Measurements from ENCODE around the gene ADGRV1.

ADGRV1 gene

GRCh38 chr5:90967443-90967842 lies 408.8 kb downstream of the ADGRV1 start:
- POLR2A ChIA-PET = no interaction called here
- CTCF ChIA-PET = interaction anchor here (0.7 to 2.3 kb wide), 2 partner anchors 35 to 533 kb away, joined by 4 to 5 read pairs; no protein-coding TSS in a partner anchor
- H3K27ac ChIP-seq (ENCODE audit: extremely low read depth, low read depth, low read length) = no peak overlapping the region
- H3K4me1 ChIP-seq (ENCODE audit: control insufficient read depth, insufficient read depth, low read length) = no peaks in the 10 kb centered on the region
- H3K4me3 ChIP-seq (ENCODE audit: low read depth, low read length) = no peak overlapping the region
- no peaks in the 10 kb centered on the region for H3K9me3 ChIP-seq (ENCODE audit: control insufficient read depth, insufficient read depth, low read depth, low read length)
- TF ChIP-seq ZNF677 (tag by site-specific recombination; IDR thresholded peaks at IDR 0.05) (no peak), ZNF654 (tag by site-specific recombination; IDR thresholded peaks at IDR 0.05; ENCODE audit: low read depth) (no peak), ZNF335 (tag by site-specific recombination; conservative IDR thresholded peaks at IDR 0.05) (no peak), ZNF146 (tag by site-specific recombination; IDR thresholded peaks at IDR 0.05) (no peak), CTCF (tag by site-specific recombination; IDR thresholded peaks at IDR 0.05) (no peak), ZSCAN16 (tag by site-specific recombination; IDR thresholded peaks at IDR 0.05) (no peak), ZNF549 (tag by site-specific recombination; IDR thresholded peaks at IDR 0.05) (no peak), ZNF239 (tag by site-specific recombination; IDR thresholded peaks at IDR 0.05) (no peak), KLF16 (tag by site-specific recombination; IDR thresholded peaks at IDR 0.05) (no peak)
- H3K36me3 ChIP-seq (ENCODE audit: control insufficient read depth in 2 of 2, insufficient read depth in 1 of 2, low read length in 2 of 2) = peaks cover 0 to 6% of the 10 kb centered on the region in 2 experiments; a peak in 1 of 3 replicates

GRCh38 chr5:90967851-90968250 lies 409.3 kb downstream of the ADGRV1 start:
- Histone ChIP-seq H3K4me3 (ENCODE audit: low read depth, low read length) (no peak overlapping the region), H3K9me3 (ENCODE audit: control insufficient read depth, insufficient read depth, low read depth, low read length) (no peaks in the 10 kb centered on the region), H3K27ac (ENCODE audit: extremely low read depth, low read depth, low read length) (no peak overlapping the region), H3K4me1 (ENCODE audit: control insufficient read depth, insufficient read depth, low read length) (no peaks in the 10 kb centered on the region), H3K36me3 (ENCODE audit: control insufficient read depth in 2 of 2, insufficient read depth in 1 of 2, low read length in 2 of 2) (peaks cover 0 to 6% of the 10 kb centered on the region in 2 experiments; a peak in 1 of 3 replicates)
- TF ChIP-seq PRDM4 (tag by site-specific recombination; IDR thresholded peaks at IDR 0.05) (no peak), ZNF704 (tag by site-specific recombination; IDR thresholded peaks at IDR 0.05) (no peak), ZNF560 (tag by site-specific recombination; IDR thresholded peaks at IDR 0.05; ENCODE audit: borderline replicate concordance) (no peak), ZNF366 (tag by site-specific recombination; conservative IDR thresholded peaks at IDR 0.05) (no peak), ZNF426 (tag by site-specific recombination; IDR thresholded peaks at IDR 0.05) (no peak), ZSCAN5A (tag by site-specific recombination; IDR thresholded peaks at IDR 0.05) (no peak), ZNF692 (tag by site-specific recombination; IDR thresholded peaks at IDR 0.05) (no peak), HOXA7 (CRISPR knock-in tag; IDR thresholded peaks at IDR 0.05; ENCODE audit: borderline replicate concordance) (no peak)
- POLR2A ChIA-PET = interaction anchor here (1.4 kb wide), 1 partner anchor 15 kb away, joined by 5 read pairs; no protein-coding TSS in a partner anchor
- CTCF ChIA-PET = interaction anchor here (2.3 kb wide), 1 partner anchor 35 kb away, joined by 5 read pairs; no protein-coding TSS in a partner anchor
